Lower lobe of right lung (tissue), 2 donors: ENCODE measurements around the gene COL4A2. TPM values are rescaled to one million over a fixed set of nuclear protein-coding genes. Genes with fewer than 3 reads are reported as not detected.

Experiments used
- ATAC-seq, 2 donors: fragments of 200-7000 bp; cut with Tn5 transposase; one replicate each; pipeline ENCODE4 v1.9.1; 2020 to 2022; ENCODE audit warnings: mild to moderate bottlenecking in 2 of 2, moderate library complexity in 2 of 2
- DNase-seq: peaks from one replicate; pipeline ENCODE4 v3.0.0-alpha.2; 2020
- H3K27ac ChIP-seq: fragments of 200-600 bp; one replicate; pipeline ENCODE4 v1.8.0; 2022
- H3K27me3 ChIP-seq: fragments of 200-600 bp; one replicate; pipeline ENCODE4 v1.8.0; 2022; ENCODE audit warnings: low read depth
- H3K36me3 ChIP-seq: fragments of 200-600 bp; one replicate; pipeline ENCODE4 v1.8.0; 2022; ENCODE audit warnings: mild to moderate bottlenecking
- H3K4me1 ChIP-seq: fragments of 200-600 bp; one replicate; pipeline ENCODE4 v1.8.0; 2022
- H3K4me3 ChIP-seq: fragments of 200-600 bp; one replicate; pipeline ENCODE4 v1.8.0; 2022; ENCODE audit warnings: mild to moderate bottlenecking
- H3K9me3 ChIP-seq: fragments of 200-600 bp; one replicate; pipeline ENCODE4 v1.8.0; 2022
- intact Hi-C: fragments of 100-400 bp; cut with DNase I; formaldehyde crosslinking; loops from one replicate; pipeline ENCODE4 v1.11.0; 2022
- long read RNA-seq: library from polyadenylated mRNA; unstranded; transcript quantifications from one replicate; pipeline ENCODE4 v2.0.0, GENCODE V29; 2021
- total RNA-seq: library from RNA; stranded (reverse); fragmentation: NEBNext Ultra II Directional; extraction: Animal tissue kit (Norgen Biotek cat#: 25700); gene quantifications from one replicate; pipeline ENCODE4 v1.2.1, GENCODE V29; 2021
- TF ChIP-seq, protein P1 (sequence below): fragments of 200-600 bp; IDR thresholded peaks from one replicate; pipeline ENCODE4 v1.8.0; 2022; ENCODE audit warnings: antibody characterized with exemption, mild to moderate bottlenecking
- donor health status: DM: no; HTN: yes; CAD: no; lungs with severe emphysema.

Gene COL4A2
- total RNA-seq = 185 TPM
- long read RNA-seq, full-length matches to known transcripts = 58 of 288 reads
- long read RNA-seq, partial matches to known transcripts = 217 of 288 reads
- long read RNA-seq, other reads (novel, unspliced or antisense) = 13 of 288 reads

DNA sequence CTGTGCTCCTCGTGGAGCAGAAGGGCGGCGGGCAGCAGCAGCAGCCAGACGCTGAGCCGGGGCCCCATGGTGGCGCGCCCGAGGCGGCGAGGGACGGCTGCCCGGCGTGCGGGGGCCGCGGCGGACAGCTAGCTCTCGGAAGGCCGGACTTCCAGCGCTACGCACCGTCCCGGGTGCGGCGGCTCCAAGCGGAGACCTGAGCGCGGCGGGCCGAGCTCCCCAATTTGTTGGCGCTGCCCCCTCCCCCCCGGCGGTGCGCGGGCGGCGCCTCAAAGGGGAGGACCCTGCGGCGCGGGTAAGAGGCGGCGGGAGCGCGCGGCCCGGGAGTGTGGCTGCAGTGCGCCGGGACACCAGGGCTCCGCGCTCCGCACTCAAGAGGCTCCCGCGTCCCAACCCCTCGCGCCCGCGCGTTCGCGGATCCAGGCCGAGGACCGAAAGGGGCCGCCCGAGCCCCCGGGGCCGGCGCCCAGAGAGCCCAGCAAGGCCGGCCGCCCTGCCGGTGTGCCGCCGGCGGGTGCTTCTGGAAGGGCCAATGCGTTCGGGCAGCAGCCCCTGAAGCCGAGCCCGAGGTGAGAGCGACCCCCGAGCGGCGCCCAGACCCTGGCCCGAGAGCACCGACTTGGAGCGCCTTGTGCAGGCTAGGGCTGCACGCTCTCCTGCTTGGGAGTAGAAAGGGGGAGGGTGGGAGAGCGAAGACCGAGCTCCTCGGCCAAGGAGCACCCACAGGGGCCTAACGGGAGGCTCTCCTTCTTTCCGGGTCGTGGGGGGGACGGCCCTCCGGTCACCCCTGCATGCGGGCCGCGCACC lies at the start of gene COL4A2, which contains the start of gene COL4A1:
TSS of gene COL4A2 (plus strand) at position 325 of the 807 bp plus-strand sequence. CDS start 620 bp downstream, outside the sequence.
TSS of gene COL4A1 (minus strand) at position 198 of the 807 bp plus-strand sequence. CDS start at position 68, 130 bp downstream.
- Histone ChIP-seq H3K4me1 (peaks cover 30% of the 10 kb centered on the region), H3K4me3 (peak within 1 kb of the TSS; percentile 78), H3K36me3 (no peaks in the 10 kb centered on the region), H3K27ac (peak within 1 kb of the TSS; percentile 93), H3K27me3 (peaks cover 20% of the 10 kb centered on the region), H3K9me3 (no peaks in the 10 kb centered on the region)
- peak; percentile 87 to 90 for ATAC-seq
- peak; percentile 68 for DNase-seq
- intact Hi-C loops = loop anchor here (10.0 kb wide), 1 partner anchor 72 kb away; no protein-coding TSS in a partner anchor
- TF ChIP-seq, protein P1, sequence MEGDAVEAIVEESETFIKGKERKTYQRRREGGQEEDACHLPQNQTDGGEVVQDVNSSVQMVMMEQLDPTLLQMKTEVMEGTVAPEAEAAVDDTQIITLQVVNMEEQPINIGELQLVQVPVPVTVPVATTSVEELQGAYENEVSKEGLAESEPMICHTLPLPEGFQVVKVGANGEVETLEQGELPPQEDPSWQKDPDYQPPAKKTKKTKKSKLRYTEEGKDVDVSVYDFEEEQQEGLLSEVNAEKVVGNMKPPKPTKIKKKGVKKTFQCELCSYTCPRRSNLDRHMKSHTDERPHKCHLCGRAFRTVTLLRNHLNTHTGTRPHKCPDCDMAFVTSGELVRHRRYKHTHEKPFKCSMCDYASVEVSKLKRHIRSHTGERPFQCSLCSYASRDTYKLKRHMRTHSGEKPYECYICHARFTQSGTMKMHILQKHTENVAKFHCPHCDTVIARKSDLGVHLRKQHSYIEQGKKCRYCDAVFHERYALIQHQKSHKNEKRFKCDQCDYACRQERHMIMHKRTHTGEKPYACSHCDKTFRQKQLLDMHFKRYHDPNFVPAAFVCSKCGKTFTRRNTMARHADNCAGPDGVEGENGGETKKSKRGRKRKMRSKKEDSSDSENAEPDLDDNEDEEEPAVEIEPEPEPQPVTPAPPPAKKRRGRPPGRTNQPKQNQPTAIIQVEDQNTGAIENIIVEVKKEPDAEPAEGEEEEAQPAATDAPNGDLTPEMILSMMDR = no peak

DNA sequence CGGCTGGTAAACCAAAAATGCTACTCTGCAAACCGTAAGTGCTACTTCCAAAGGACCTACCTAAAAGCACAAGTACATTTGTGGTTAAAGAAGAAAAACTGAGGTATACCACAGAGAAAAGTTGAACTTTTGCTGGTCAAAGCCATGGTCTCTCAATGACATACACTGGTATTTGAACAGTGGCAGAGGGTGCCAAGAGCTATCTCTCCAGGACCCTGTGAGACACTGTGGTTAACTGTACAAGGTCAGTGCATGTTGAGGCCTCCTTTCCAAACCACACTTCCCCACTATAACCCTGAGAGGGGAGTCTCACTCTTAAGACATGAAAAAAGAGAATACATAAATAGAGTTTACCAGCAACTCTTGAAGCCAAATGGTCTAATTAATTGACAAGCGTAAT lies 49.7 kb upstream of the COL4A2 start:
- Histone ChIP-seq H3K27me3 (no peaks in the 10 kb centered on the region), H3K4me1 (peaks cover 28% of the 10 kb centered on the region), H3K36me3 (no peaks in the 10 kb centered on the region), H3K9me3 (no peaks in the 10 kb centered on the region), H3K27ac (no peak overlapping the region), H3K4me3 (no peak overlapping the region)
- no peak for DNase-seq
- intact Hi-C loops = no loop called here
- TF ChIP-seq, protein P1 = no peak
- no peak for ATAC-seq

DNA sequence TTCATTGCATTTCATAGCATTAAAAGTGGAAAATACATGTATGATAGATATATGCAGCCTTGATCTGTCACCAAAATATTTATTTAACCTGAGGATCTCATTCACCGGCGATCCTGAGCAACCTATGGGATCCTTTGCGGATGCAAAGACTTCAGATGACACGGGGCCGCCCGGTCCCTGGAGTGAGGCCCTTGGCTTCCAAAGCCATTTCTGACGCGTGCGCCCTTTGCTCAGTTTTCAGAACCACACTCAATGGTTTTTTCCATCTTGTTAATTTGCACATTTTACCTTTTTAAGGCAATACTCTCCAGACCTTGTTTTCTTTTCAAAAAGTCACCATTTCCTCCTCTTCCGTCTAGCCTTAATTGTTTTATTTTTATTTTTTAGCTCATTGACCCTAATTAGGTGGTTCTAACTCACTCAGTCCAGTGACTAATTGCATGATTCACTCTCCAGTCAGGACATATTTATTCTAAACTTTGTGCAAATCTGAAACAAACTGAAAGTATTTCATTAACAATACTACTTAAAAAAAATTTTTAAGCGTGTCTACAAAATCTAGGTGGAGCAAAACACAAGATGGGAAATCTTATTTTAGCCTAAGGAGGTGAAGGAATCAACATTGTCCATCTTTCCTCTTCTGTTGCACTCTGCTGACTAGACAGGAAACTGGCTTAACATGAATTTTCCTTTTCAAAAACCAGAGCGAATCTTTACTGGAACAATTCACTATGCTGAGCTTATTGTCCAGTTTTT lies 48.0 kb upstream of the COL4A2 start:
- Histone ChIP-seq H3K4me3 (no peak overlapping the region), H3K27me3 (no peaks in the 10 kb centered on the region), H3K36me3 (no peaks in the 10 kb centered on the region), H3K4me1 (peaks cover 45% of the 10 kb centered on the region), H3K27ac (no peak overlapping the region), H3K9me3 (no peaks in the 10 kb centered on the region)
- ATAC-seq = no peak
- intact Hi-C loops = no loop called here
- TF ChIP-seq, protein P1 = no peak
- no peak for DNase-seq

DNA sequence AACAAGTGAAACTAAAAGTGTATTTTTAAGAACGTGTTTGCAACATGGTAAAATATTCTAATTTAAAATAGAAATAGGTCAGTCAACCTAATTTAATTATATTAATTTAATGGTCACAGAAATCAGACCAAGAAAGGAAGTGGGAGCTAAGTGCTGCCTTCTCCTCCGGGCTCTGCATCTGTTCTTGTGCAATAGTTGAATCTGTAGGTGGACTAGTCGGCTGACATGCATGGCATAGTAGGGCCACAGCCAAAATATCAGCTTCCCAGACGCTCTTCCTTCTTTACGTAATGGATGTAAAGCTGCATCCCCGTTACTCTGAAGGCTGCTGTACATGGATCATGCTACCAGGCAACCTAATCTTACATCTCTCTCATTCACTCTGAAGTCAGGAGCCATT lies 47.4 kb upstream of the COL4A2 start:
- intact Hi-C loops = no loop called here
- H3K27me3 ChIP-seq = no peaks in the 10 kb centered on the region
- no peaks in the 10 kb centered on the region for H3K9me3 ChIP-seq
- DNase-seq = no peak
- H3K27ac ChIP-seq = no peak overlapping the region
- TF ChIP-seq, protein P1 = no peak
- H3K4me3 ChIP-seq = no peak overlapping the region
- peaks cover 48% of the 10 kb centered on the region for H3K4me1 ChIP-seq
- no peaks in the 10 kb centered on the region for H3K36me3 ChIP-seq
- no peak for ATAC-seq

DNA sequence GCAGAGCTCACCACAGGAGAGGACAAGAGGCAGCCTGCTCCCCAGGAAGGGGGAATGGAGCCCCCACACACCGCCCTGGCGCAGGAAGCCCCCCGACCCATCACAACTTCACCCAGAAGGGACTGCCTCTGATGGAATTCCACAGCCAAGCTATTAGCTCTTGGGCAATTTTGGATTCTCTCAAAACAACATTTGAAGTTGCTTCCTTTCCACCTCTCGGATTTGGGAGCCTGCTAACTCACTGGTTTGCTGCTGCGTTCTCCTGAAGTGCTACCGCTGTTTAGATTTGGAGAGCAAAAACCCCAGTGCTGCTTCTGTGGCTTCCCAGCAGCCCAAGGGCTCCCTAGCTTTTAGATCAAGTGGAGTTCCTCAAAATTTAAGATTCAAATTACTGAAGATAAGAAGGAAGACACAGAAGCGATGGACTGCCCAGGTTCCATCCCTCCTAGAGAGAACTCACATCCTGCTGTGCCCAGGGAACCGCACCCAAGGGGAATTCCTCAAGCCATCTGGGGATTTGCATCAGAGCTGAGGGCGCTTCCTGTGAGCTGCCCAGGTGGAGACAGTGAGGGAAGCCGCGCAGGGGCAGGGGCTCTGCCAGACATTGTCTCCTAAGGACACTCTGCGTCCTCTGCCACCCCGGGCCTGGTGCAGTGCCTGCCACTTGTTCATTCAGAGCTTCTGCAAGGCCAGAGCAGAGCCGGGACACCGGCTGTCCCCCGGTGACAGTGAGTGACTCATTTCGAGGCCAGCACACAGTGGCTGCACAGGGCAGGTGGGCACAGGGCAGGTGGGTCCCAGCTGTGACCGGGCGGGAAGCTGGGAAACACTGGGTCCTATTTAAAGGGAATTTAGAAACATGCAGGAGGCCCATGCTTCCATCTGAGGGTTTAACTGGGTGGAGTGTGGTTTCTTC lies 45.7 kb upstream of the COL4A2 start:
- no peaks in the 10 kb centered on the region for H3K9me3 ChIP-seq
- H3K36me3 ChIP-seq = no peaks in the 10 kb centered on the region
- TF ChIP-seq, protein P1 = no peak
- H3K4me3 ChIP-seq = no peak overlapping the region
- intact Hi-C loops = no loop called here
- H3K27me3 ChIP-seq = no peaks in the 10 kb centered on the region
- H3K27ac ChIP-seq = peak overlapping the region; percentile 19
- ATAC-seq (peak in 1 of 2 donors; percentile 3), DNase-seq (no peak)
- H3K4me1 ChIP-seq = peaks cover 58% of the 10 kb centered on the region
